ENCODE results near the gene TFF3.
A peak's percentile ranks its signal among the peaks of the same experiment; 100 is the strongest.

Gene TFF3

GRCh38 chr21:42291003-42291750 is 24.0 kb downstream of the TFF3 start:
- no peak for DNase-seq

- DNase-seq = no peak
Measured at GRCh38 chr21:42290505-42290904, 24.7 kb downstream of the TFF3 start.

DNA sequence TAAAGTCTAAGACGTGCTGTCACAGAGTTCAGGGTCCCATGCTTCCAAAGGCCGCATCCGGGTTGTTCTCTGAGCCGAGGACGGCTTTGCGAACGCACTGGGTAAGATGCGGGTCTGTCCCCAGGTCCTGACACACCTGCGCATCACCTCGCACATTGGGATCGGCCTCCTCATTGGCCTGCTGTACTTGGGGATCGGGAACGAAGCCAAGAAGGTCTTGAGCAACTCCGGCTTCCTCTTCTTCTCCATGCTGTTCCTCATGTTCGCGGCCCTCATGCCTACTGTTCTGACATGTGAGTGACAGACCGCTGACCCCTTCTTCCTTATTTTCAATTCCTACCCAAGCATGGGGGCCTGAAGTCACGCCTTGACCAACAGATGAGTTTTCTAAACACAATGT is 25.3 kb downstream of the TFF3 start:
- peak in 17 of 56 donors; percentile 6 to 65 (median 23) for DNase-seq

DNA sequence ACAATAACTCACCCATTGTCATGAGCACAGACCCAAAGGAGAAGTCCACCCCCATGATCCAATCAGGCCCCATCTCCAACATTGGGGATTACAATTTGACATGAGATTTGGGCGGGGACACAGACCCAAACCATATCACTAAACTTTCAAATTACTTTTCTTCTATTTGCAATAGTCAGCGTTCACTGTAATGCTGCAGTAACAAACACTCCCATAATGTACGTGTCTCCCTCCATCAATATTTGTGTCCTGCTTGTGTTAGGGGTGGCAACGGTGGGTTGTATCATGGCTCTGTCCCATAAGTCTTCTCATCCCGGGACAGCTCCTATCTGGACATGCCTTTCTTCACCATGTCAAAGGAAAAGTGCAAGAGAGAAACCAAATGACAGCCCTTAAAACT is 26.2 kb downstream of the TFF3 start:
- no peak for DNase-seq

GRCh38 chr21:42287193-42288083 is 27.8 kb downstream of the TFF3 start:
- no peak for DNase-seq

GRCh38 chr21:42286416-42286815 is 28.8 kb downstream of the TFF3 start:
- no peak for DNase-seq

GRCh38 chr21:42285569-42286245 is 29.5 kb downstream of the TFF3 start:
- DNase-seq = no peak

- DNase-seq = no peak
Measured at GRCh38 chr21:42282715-42283114, 32.5 kb downstream of the TFF3 start.

DNA sequence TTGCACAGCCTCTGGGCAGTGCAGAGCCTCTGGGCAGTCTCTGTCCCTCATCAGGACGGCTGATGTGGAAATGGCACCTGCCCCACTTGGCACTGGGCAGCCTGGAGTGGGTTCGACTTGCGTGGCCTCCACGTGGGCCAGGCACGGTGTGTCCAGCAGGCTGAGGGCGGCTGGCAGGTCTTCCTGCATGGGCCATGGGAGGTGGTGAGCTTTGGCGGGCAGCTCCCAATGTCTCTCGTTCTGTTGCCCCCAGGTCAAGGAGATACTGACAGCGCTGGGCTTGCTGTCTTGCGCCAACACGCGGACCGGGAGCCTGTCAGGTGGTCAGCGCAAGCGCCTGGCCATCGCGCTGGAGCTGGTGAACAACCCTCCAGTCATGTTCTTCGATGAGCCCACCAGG is 33.2 kb downstream of the TFF3 start:
- DNase-seq = no peak

GRCh38 chr21:42281181-42281680 is 34.0 kb downstream of the TFF3 start:
- DNase-seq = no peak

GRCh38 chr21:42280356-42281180 is 34.6 kb downstream of the TFF3 start:
- no peak for DNase-seq

- DNase-seq = no peak
Measured at GRCh38 chr21:42279888-42280287, 35.3 kb downstream of the TFF3 start.

DNA sequence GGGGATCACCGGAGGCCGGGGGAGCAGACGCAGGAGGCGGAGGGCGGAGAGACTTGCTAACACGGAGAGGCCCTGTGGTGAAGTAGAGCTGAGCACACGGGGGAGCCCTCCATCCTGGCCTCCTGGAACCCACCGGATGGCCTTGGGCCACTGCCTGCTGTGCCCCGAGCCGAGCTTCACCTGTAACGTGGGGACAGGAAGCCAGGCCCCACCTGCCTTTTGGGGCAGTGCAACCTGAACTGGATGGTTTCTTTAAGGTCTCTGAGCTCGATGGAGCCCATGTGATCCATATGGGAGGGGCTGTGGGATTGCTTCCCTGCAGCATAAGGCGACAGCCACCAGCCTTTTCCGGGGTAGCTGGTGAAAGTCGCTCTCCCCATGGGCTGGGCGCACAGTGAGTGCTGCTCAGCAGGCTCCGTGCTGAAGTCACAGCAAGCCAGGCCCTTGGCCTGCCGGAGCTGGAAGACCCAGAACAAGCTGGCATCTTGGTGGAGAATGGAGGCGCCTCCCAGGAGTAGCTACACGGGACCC is 35.8 kb downstream of the TFF3 start:
- no peak for DNase-seq

- DNase-seq = no peak
Measured at GRCh38 chr21:42278451-42279149, 36.6 kb downstream of the TFF3 start.

DNA sequence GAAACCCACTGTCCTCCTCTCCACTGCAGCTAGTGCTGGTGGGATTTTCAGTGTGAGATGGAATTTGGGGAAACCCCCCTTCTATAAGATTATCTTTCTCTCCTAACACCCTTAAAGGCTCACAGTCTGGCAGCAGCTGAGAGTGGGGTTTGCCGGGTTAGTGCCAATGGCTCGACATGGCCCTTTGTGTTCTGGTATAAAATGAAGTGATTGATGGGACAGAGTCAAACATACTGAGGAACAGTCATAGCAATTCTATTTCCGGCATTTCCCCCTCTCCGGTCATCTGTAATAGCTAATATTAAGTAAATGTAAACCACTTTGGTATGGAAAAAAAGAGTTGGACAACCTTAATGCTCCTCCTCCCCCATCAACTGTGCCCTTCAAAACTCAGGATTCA is 37.6 kb downstream of the TFF3 start:
- DNase-seq = no peak

DNA sequence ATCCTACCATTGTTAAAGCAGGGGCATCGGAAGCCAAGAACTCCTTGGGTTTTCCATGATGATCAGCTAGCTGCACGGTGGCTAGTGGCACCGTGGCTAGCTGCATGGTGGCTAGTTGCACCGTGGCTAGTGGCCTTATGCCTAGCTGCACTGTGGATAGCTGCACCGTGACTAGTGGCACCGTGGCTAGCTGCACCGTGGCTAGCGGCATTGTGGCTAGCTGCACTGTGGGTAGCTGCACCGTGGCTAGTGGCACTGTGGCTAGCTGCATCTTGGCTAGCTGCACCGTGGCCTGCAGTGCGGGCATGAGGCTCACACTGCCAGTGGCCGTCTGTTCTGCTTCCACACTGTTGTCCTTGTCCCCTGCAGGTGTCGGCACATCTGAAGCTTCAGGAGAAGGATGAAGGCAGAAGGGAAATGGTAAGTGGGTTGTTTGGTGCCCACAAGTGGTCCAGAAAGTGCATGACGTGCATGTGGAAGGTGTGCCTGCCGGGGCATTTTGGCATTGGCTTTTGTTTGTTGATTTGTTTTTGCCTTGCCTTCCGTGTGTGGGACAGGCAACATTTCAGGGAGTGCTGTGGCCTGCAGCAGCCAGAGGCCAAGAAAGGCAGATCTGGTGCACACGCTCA is 38.6 kb downstream of the TFF3 start:
- DNase-seq = no peak

DNA sequence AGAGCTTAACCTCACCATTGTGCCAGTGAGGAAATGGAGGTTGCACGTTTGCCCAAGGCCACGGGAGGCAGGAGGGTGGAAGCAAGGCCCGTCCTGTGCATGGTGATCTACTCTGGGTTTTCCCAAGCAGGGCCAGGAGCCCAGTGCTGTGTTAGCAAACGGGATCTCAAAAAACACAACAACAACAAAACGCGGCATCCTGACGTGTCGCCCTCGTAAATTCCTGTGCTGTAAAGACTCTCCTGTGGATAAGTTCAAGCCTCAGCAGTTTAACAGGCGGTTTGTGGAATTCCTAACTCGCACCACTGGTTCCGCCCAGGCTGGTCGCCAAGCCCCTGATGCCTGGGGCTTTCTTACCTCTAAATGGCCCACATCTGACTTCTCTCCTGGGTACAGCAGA is 39.1 kb downstream of the TFF3 start:
- no peak for DNase-seq

- no peak for DNase-seq
Measured at GRCh38 chr21:42272984-42273600, 42.1 kb downstream of the TFF3 start.
